Liver (tissue), 9 donors: ENCODE data around the gene NECTIN4. TPM values are rescaled to one million over a fixed set of nuclear protein-coding genes. Genes with fewer than 3 reads are reported as not detected.
A peak's percentile ranks its signal among the peaks of the same experiment; 100 is the strongest.

Experiments
- DNase-seq: peaks from one replicate; pipeline ENCODE4 v3.0.0-alpha.2; 2017; ENCODE audit warnings: low spot score
- H3K27ac ChIP-seq, 2 donors: one replicate each; pipeline ENCODE4 v1.7.0; 2013; ENCODE audit warnings: inconsistent platforms in 2 of 2, low read length in 2 of 2, control low read depth in 1 of 2, low read depth in 1 of 2, mild to moderate bottlenecking in 1 of 2
- H3K27me3 ChIP-seq, 4 donors: one replicate each; pipeline versions ENCODE4 v1.6.1 to v1.7.0; 2013; ENCODE audit warnings: low read length in 3 of 4, inconsistent platforms in 1 of 4, mild to moderate bottlenecking in 1 of 4, moderate library complexity in 1 of 4; ENCODE audit not compliant: control insufficient read depth in 4 of 4, insufficient read depth in 4 of 4
- H3K36me3 ChIP-seq, 4 donors: one replicate each; pipeline versions ENCODE4 v1.6.1 to v1.7.0; 2013; ENCODE audit warnings: low read length in 3 of 4, mild to moderate bottlenecking in 3 of 4, low read depth in 1 of 4, moderate library complexity in 1 of 4; ENCODE audit not compliant: control insufficient read depth in 4 of 4, insufficient read depth in 3 of 4
- H3K4me1 ChIP-seq, 4 donors: one replicate each; pipeline versions ENCODE4 v1.6.1 to v1.7.0; 2013; ENCODE audit warnings: low read length in 3 of 4, mild to moderate bottlenecking in 3 of 4, moderate library complexity in 1 of 4; ENCODE audit not compliant: control insufficient read depth in 4 of 4, insufficient read depth in 4 of 4
- H3K4me3 ChIP-seq, 3 donors: one replicate each; pipeline versions ENCODE4 v1.6.1 to v1.7.0; 2013; ENCODE audit warnings: low read length in 3 of 3, control low read depth in 1 of 3, low read depth in 1 of 3, mild to moderate bottlenecking in 1 of 3
- H3K9ac ChIP-seq, 2 donors: one replicate each; pipeline ENCODE4 v1.7.0; 2013; ENCODE audit warnings: low read length in 2 of 2, mild to moderate bottlenecking in 2 of 2, moderate library complexity in 2 of 2, control low read depth in 1 of 2, low read depth in 1 of 2
- H3K9me3 ChIP-seq, 4 donors: one replicate each; pipeline versions ENCODE4 v1.6.1 to v1.7.0; 2013; ENCODE audit warnings: low read length in 3 of 4; ENCODE audit not compliant: control insufficient read depth in 4 of 4
- ATF3 ChIP-seq: IDR thresholded peaks from 2 replicates; pipeline ENCODE4 v1.6.1; 2016; ENCODE audit warnings: antibody characterized with exemption
- CTCF ChIP-seq: fragments of 150-350 bp; IDR thresholded peaks from 2 replicates; pipeline ENCODE4 v1.5.1; 2017; ENCODE audit warnings: improper control_type of control experiment, low read depth, low read length; ENCODE audit not compliant: missing input control
- EGR1 ChIP-seq, 2 donors: IDR thresholded peaks; 2 replicates each; pipeline ENCODE4 v1.6.1; 2016 to 2018; ENCODE audit warnings: antibody characterized with exemption in 2 of 2, low read depth in 2 of 2
- FOXA2 ChIP-seq: IDR thresholded peaks from 2 replicates; pipeline ENCODE4 v1.6.1; 2016; ENCODE audit warnings: antibody characterized with exemption
- GABPA ChIP-seq, 2 donors: IDR thresholded peaks in 1 of 2; conservative IDR thresholded peaks in 1 of 2; 2 replicates each; pipeline ENCODE4 v1.6.1; 2016; ENCODE audit warnings: antibody characterized with exemption in 2 of 2, mild to moderate bottlenecking in 1 of 2, moderate library complexity in 1 of 2
- HNF4A ChIP-seq, 2 donors: conservative IDR thresholded peaks; 2 replicates each; pipeline ENCODE4 v1.6.1; 2016; ENCODE audit warnings: antibody characterized with exemption in 2 of 2, mild to moderate bottlenecking in 2 of 2
- HNF4G ChIP-seq: IDR thresholded peaks from 2 replicates; pipeline ENCODE4 v1.6.1; 2016; ENCODE audit warnings: antibody characterized with exemption
- JUND ChIP-seq, 2 donors: IDR thresholded peaks; 2 replicates each; pipeline ENCODE4 v1.6.1; 2016; ENCODE audit warnings: antibody characterized with exemption in 2 of 2
- MAX ChIP-seq: IDR thresholded peaks from 2 replicates; pipeline ENCODE4 v1.6.1; 2016; ENCODE audit warnings: antibody characterized with exemption
- NR2F2 ChIP-seq: IDR thresholded peaks from 2 replicates; pipeline ENCODE4 v1.6.1; 2016; ENCODE audit warnings: antibody characterized with exemption
- RAD21 ChIP-seq, 2 donors: IDR thresholded peaks; 2 replicates each; pipeline ENCODE4 v1.6.1; 2016; ENCODE audit warnings: antibody characterized with exemption in 2 of 2, mild to moderate bottlenecking in 2 of 2
- REST ChIP-seq: IDR thresholded peaks from 2 replicates; pipeline ENCODE4 v1.6.1; 2016; ENCODE audit warnings: antibody characterized with exemption, mild to moderate bottlenecking
- RXRA ChIP-seq, 2 donors: IDR thresholded peaks; 2 replicates each; pipeline ENCODE4 v1.6.1; 2017 to 2018; ENCODE audit warnings: antibody characterized with exemption in 2 of 2, mild to moderate bottlenecking in 1 of 2
- SP1 ChIP-seq: IDR thresholded peaks from 2 replicates; pipeline ENCODE4 v1.6.1; 2018; ENCODE audit warnings: antibody characterized with exemption, mild to moderate bottlenecking
- YY1 ChIP-seq: IDR thresholded peaks from 2 replicates; pipeline ENCODE4 v1.6.1; 2016; ENCODE audit warnings: antibody characterized with exemption, mild to moderate bottlenecking
- WGBS: extraction: QIAGEN DNeasy Blood & Tissue Kit; methylation state at CpG from one replicate; pipeline ENCODE4 v1.1.7; 2013; 5-methylcytosine and 5-hydroxymethylcytosine counted together
- polyA plus RNA-seq, 2 donors: library from polyadenylated mRNA; stranded (reverse) in 1 of 2; unstranded in 1 of 2; fragments of 200-250 nt in 1 of 2; fragments of >200 nt in 1 of 2; fragmentation: Nextera tagmentation in 1 of 2; extraction: Ambion mirVana in 1 of 2; gene quantifications; one replicate each; pipeline versions ENCODE4 v1.2.1 to v1.2.3, GENCODE V29; 2013 to 2015
- total RNA-seq, 2 donors: library from RNA; depleted of rRNA; stranded (reverse); fragments of >200 nt; gene quantifications; one replicate each; pipeline ENCODE4 v1.2.3, GENCODE V29; 2014
- donor health status: healthy.
- donor health status: healthy.
- donor health status: healthy.
- donor health status: healthy.
- donor health status: healthy.

The NECTIN4 gene
- total and polyA plus RNA-seq, 4 donors = 0.01 TPM; not detected in 3

GRCh38 chr1:161039154-161039545 is 50.2 kb downstream of the NECTIN4 start:
- Histone ChIP-seq H3K36me3 (peaks cover 2 to 37% (median 30%) of the 10 kb centered on the region in 4 donors), H3K4me3 (peak overlapping the region; percentile 66 to 80 (median 68)), H3K27ac (peak overlapping the region; percentile 9 to 78), H3K4me1 (peaks cover 8 to 27% (median 14%) of the 10 kb centered on the region in 4 donors), H3K9me3 (no peaks in the 10 kb centered on the region), H3K27me3 (no peaks in the 10 kb centered on the region), H3K9ac (no peak overlapping the region)
- 9% methylated on average over 3 of the region's 3 CpGs for WGBS
- no peak for TF ChIP-seq RXRA (IDR thresholded peaks at IDR 0.05)
- TF ChIP-seq CTCF = no peak
- no peak for TF ChIP-seq NR2F2
- TF ChIP-seq ATF3 = no peak
- TF ChIP-seq RAD21 (IDR thresholded peaks at IDR 0.05) = no peak
- TF ChIP-seq JUND (IDR thresholded peaks at IDR 0.05) = no peak
- DNase-seq = no peak

- TF ChIP-seq RXRA (IDR thresholded peaks at IDR 0.05) = peak in 1 of 2 donors; percentile 6
- peak; percentile 77 to 94 for TF ChIP-seq GABPA (IDR thresholded peaks at IDR 0.05 in 1 of 2, conservative IDR thresholded peaks at IDR 0.05 in 1 of 2)
- TF ChIP-seq RAD21 (IDR thresholded peaks at IDR 0.05) = peak in 1 of 2 donors; percentile 15
- no peak for TF ChIP-seq SP1
- TF ChIP-seq YY1 = peak; percentile 51
- TF ChIP-seq REST = peak; percentile 18
- TF ChIP-seq HNF4G = no peak
- TF ChIP-seq EGR1 (IDR thresholded peaks at IDR 0.05; ENCODE audit: low read depth in 2 of 2) = peak; percentile 99 to 100
- no peak for TF ChIP-seq FOXA2
- TF ChIP-seq MAX = peak; percentile 57
- TF ChIP-seq ATF3 = no peak
- no peak for TF ChIP-seq HNF4A (conservative IDR thresholded peaks at IDR 0.05)
- Histone ChIP-seq H3K27ac (peak within 1 kb of the TSS; percentile 9 to 78), H3K4me3 (peak within 1 kb of the TSS; percentile 66 to 80 (median 68)), H3K9me3 (no peaks in the 10 kb centered on the region), H3K9ac (no peak within 1 kb of the TSS), H3K36me3 (peaks cover 2 to 37% (median 30%) of the 10 kb centered on the region in 4 donors), H3K4me1 (peaks cover 8 to 26% (median 12%) of the 10 kb centered on the region in 4 donors), H3K27me3 (no peaks in the 10 kb centered on the region)
- 14% methylated on average over 54 of the region's 54 CpGs for WGBS
- DNase-seq = peak; percentile 60
Measured at GRCh38 chr1:161038523-161039153, 50.7 kb downstream of the NECTIN4 start, which contains the start of gene TSTD1. TSS of gene TSTD1 (minus strand) at chr1:161038964. CDS start at chr1:161038889, 75 bp downstream.
